GM19372 (cell line): Measurements from ENCODE around the gene EED.
"Not testable (repeated sequence)": the region's sequence is repeated elsewhere in the genome, so short reads cannot be mapped to it uniquely, and the experiment has no call there.

Source experiments
- ATAC-seq: cut with Tn5 transposase; IDR thresholded peaks from one replicate; pipeline ENCODE4 v1.9.1; 2021; ENCODE audit warnings: mild to moderate bottlenecking, low read depth, moderate library complexity; ENCODE audit not compliant: unreplicated experiment

Gene EED

GRCh38 chr11:86288776-86289507 lies 44.4 kb downstream of the EED start:
- ATAC-seq = no peak

GRCh38 chr11:86289508-86290280 lies 45.1 kb downstream of the EED start:
- not testable (repeated sequence) for ATAC-seq

GRCh38 chr11:86291466-86292262 lies 47.1 kb downstream of the EED start:
- no peak for ATAC-seq

- ATAC-seq = peak; percentile 43
Measured at GRCh38 chr11:86292912-86293616, 48.5 kb downstream of the EED start.

GRCh38 chr11:86294026-86294425 lies 49.5 kb downstream of the EED start:
- no peak for ATAC-seq

GRCh38 chr11:86301742-86302091 lies 57.2 kb downstream of the EED start:
- ATAC-seq = no peak

- peak; percentile 97 for ATAC-seq
Measured at GRCh38 chr11:86302092-86302793, 57.7 kb downstream of the EED start, which contains the start of gene HIKESHI. HIKESHI (plus strand) TSS chr11:86302240; CDS start chr11:86302449, 209 bp downstream.

- ATAC-seq = no peak
Measured at GRCh38 chr11:86303257-86303656, 58.7 kb downstream of the EED start.

GRCh38 chr11:86308710-86309109 lies 64.2 kb downstream of the EED start:
- not testable (repeated sequence) for ATAC-seq

GRCh38 chr11:86313793-86314192 lies 69.2 kb downstream of the EED start:
- ATAC-seq = no peak

GRCh38 chr11:86314636-86315035 lies 70.1 kb downstream of the EED start:
- ATAC-seq = no peak
